NB4 (cell line): ENCODE results near the gene NPB.

Experiments used
- MYC ChIP-seq: IDR thresholded peaks from 2 replicates; pipeline ENCODE4 v1.6.1; 2011; ENCODE audit warnings: low read depth, low read length
- TF ChIP-seq, protein P1 (sequence below): IDR thresholded peaks from one replicate; pipeline ENCODE4 v1.5.1; 2012; ENCODE audit warnings: low read depth, low read length

DNA sequence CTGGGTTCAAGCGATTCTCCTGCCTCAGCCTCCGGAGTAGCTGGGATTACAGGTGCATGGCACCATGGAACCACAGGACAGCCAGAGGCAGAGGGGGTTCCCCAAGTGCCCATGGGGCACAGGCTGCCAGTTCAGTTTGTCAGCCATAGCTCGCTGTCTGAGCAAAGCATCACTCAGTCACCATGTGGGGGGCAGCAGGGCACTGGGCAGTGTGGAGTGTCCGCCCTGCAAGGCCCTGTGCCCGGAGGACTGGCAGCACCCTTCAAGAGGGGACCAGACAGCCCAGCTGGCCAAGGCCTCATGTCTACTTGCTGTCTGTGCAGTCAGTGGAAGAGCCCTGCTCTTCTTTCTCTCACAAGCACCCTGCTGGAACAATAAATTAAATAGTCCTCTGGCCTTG lies 17.1 kb upstream of the NPB start:
- TF ChIP-seq, protein P1, sequence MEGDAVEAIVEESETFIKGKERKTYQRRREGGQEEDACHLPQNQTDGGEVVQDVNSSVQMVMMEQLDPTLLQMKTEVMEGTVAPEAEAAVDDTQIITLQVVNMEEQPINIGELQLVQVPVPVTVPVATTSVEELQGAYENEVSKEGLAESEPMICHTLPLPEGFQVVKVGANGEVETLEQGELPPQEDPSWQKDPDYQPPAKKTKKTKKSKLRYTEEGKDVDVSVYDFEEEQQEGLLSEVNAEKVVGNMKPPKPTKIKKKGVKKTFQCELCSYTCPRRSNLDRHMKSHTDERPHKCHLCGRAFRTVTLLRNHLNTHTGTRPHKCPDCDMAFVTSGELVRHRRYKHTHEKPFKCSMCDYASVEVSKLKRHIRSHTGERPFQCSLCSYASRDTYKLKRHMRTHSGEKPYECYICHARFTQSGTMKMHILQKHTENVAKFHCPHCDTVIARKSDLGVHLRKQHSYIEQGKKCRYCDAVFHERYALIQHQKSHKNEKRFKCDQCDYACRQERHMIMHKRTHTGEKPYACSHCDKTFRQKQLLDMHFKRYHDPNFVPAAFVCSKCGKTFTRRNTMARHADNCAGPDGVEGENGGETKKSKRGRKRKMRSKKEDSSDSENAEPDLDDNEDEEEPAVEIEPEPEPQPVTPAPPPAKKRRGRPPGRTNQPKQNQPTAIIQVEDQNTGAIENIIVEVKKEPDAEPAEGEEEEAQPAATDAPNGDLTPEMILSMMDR: no peak
- TF ChIP-seq MYC: no peak
